Suprapubic skin (tissue), 4 donors: ENCODE results near the gene HSPD1. TPM values are rescaled to one million over a fixed set of nuclear protein-coding genes. Genes with fewer than 3 reads are reported as not detected.
"Not testable (repeated sequence)": the region's sequence is repeated elsewhere in the genome, so short reads cannot be mapped to it uniquely, and the experiment has no call there.

Source experiments
- DNase-seq, 2 donors: peaks; one replicate each; pipeline ENCODE4 v3.0.0-alpha.2; 2019; ENCODE audit warnings: low spot score in 2 of 2
- H3K27ac ChIP-seq: fragments of 200-600 bp; sonication (generic); one replicate; pipeline ENCODE4 v1.5.1; 2019
- H3K27me3 ChIP-seq: fragments of 200-600 bp; sonication (generic); one replicate; pipeline ENCODE4 v1.5.1; 2019
- H3K36me3 ChIP-seq: fragments of 200-600 bp; sonication (generic); one replicate; pipeline ENCODE4 v1.5.1; 2019
- H3K4me1 ChIP-seq: fragments of 200-600 bp; sonication (generic); one replicate; pipeline ENCODE4 v1.5.1; 2019
- H3K4me3 ChIP-seq: fragments of 200-600 bp; sonication (generic); one replicate; pipeline ENCODE4 v1.5.1; 2019; ENCODE audit warnings: mild to moderate bottlenecking
- H3K9me3 ChIP-seq: fragments of 200-600 bp; sonication (generic); one replicate; pipeline ENCODE4 v1.5.1; 2019
- EP300 ChIP-seq: sonication (generic); formaldehyde crosslinking; IDR thresholded peaks from one replicate; pipeline ENCODE4 v1.6.1; 2017; ENCODE audit warnings: antibody characterized with exemption
- POLR2A ChIP-seq, 2 donors: fragments of 450-650 bp; IDR thresholded peaks; one replicate each; pipeline ENCODE4 v1.6.1; 2017; ENCODE audit warnings: antibody characterized with exemption in 2 of 2, mild to moderate bottlenecking in 2 of 2, moderate library complexity in 2 of 2
- POLR2AphosphoS5 ChIP-seq, 3 donors: sonication (generic); formaldehyde crosslinking; IDR thresholded peaks; one replicate each; pipeline ENCODE4 v1.6.1; 2017; ENCODE audit warnings: antibody characterized with exemption in 3 of 3
- WGBS: methylation state at CpG from one replicate; pipeline ENCODE4 v1.1.5; 2018; 5-methylcytosine and 5-hydroxymethylcytosine counted together
- total RNA-seq, 4 donors: library from RNA; depleted of rRNA; stranded (reverse); fragments of >200 nt; gene quantifications; one replicate each; pipeline ENCODE4 v1.1.0, GENCODE V29; 2016
- TF ChIP-seq, protein P1 (sequence below), 2 donors: fragments of 200-600 bp in 1 of 2; fragments of 450-650 bp in 1 of 2; sonication (generic) in 1 of 2; IDR thresholded peaks; one replicate each; pipeline ENCODE4 v1.5.1; 2016 to 2019; ENCODE audit warnings: antibody characterized with exemption in 2 of 2, mild to moderate bottlenecking in 1 of 2, moderate library complexity in 1 of 2

Gene HSPD1
- total RNA-seq, 4 donors from 2014 or later = 86.9 to 148 (median 112) TPM

DNA sequence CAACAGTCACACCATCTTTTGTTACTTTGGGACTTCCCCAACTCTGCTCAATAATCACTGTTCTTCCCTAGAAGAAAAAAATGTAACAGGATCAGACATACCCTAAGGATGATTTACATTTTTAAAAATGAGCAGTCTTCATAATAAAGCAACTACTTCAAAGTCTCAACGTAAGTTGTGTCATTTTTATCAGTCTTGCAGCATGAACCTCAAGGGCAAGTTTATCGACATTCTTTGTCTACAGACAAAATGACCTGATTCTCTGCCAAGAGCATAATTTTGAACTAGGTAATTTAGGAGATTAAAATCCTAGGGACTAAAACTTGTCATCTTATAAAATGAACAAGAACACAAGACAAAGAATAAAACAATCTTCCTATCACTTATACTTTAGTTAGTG lies 2.3 kb downstream of the HSPD1 start:
- Histone ChIP-seq H3K4me3 (no peak overlapping the region), H3K36me3 (peaks cover 45% of the 10 kb centered on the region), H3K9me3 (no peaks in the 10 kb centered on the region), H3K27ac (no peak overlapping the region), H3K4me1 (peaks cover 48% of the 10 kb centered on the region), H3K27me3 (no peaks in the 10 kb centered on the region)
- DNase-seq = no peak
- whole genome bisulfite sequencing = 39% methylated on average over 2 of the region's 2 CpGs
- TF ChIP-seq EP300 (no peak), POLR2AphosphoS5 (IDR thresholded peaks at IDR 0.05) (no peak), POLR2A (IDR thresholded peaks at IDR 0.05) (no peak)
- TF ChIP-seq, protein P1, sequence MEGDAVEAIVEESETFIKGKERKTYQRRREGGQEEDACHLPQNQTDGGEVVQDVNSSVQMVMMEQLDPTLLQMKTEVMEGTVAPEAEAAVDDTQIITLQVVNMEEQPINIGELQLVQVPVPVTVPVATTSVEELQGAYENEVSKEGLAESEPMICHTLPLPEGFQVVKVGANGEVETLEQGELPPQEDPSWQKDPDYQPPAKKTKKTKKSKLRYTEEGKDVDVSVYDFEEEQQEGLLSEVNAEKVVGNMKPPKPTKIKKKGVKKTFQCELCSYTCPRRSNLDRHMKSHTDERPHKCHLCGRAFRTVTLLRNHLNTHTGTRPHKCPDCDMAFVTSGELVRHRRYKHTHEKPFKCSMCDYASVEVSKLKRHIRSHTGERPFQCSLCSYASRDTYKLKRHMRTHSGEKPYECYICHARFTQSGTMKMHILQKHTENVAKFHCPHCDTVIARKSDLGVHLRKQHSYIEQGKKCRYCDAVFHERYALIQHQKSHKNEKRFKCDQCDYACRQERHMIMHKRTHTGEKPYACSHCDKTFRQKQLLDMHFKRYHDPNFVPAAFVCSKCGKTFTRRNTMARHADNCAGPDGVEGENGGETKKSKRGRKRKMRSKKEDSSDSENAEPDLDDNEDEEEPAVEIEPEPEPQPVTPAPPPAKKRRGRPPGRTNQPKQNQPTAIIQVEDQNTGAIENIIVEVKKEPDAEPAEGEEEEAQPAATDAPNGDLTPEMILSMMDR (IDR thresholded peaks at IDR 0.05) = no peak

DNA sequence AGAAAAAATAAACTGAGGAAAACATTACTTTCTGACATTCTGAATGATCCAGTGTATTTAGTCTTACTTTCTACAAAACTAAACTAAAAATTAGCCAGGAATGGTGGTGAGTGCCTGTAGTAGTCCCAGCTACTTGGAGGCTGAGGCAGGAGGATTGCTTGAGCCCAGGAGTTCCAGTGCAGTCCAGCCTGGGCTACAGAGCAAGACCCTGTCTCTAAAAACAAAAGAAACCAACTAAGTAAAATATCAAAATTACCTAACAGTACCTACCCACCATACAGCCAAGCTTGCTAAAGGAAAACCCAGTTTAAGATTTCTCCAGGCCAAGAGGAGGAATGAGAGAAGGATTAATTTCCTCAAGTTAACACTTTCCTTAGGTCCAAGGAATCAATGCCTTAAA lies 2.9 kb downstream of the HSPD1 start:
- H3K27me3 ChIP-seq = no peaks in the 10 kb centered on the region
- no peak overlapping the region for H3K4me3 ChIP-seq
- no peak for DNase-seq
- H3K36me3 ChIP-seq = peaks cover 52% of the 10 kb centered on the region
- H3K4me1 ChIP-seq = peaks cover 41% of the 10 kb centered on the region
- H3K27ac ChIP-seq = no peak overlapping the region
- H3K9me3 ChIP-seq = no peaks in the 10 kb centered on the region
- TF ChIP-seq POLR2A (IDR thresholded peaks at IDR 0.05) (no peak), POLR2AphosphoS5 (IDR thresholded peaks at IDR 0.05) (no peak), EP300 (no peak)
- TF ChIP-seq, protein P1 (IDR thresholded peaks at IDR 0.05) = no peak

DNA sequence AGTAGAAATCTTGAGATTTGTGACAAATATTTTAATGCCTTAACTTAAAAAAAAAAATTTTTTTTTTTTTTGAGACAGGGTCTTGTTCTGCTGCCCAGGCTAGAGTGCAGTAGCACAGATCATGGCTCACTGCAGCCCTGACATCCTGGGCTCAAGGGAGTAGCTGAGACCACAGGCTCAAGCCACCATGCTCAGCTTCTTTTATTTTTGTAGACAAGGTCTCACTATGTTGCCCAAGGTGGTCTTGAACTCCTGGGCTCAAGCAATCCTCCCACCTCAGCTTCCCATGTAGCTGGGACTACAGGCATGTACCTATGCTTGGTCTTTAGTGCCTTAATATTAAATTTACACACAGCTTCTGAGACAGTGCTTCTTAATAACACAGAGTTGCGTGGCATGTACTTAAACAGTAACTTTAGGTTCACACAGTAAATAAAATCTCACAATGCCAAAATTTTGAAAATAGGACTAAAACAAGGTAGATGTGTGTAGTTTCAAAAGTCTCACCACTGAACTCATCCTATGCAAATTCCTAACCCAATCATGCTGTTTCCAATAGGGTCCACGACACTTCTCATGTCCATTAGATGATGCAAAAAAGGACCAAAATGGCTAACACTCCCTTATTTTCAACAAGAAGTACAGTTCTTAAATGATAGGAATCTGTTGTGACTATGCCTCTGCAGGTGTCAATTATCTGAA lies 4.1 kb downstream of the HSPD1 start:
- H3K4me3 ChIP-seq = no peak overlapping the region
- H3K27me3 ChIP-seq = no peaks in the 10 kb centered on the region
- no peak overlapping the region for H3K27ac ChIP-seq
- 91% methylated on average over 2 of the region's 2 CpGs for WGBS
- DNase-seq = no peak
- no peaks in the 10 kb centered on the region for H3K9me3 ChIP-seq
- peaks cover 33% of the 10 kb centered on the region for H3K4me1 ChIP-seq
- peaks cover 63% of the 10 kb centered on the region for H3K36me3 ChIP-seq
- TF ChIP-seq POLR2AphosphoS5 (IDR thresholded peaks at IDR 0.05) (no peak), EP300 (no peak)
- TF ChIP-seq, protein P1 (IDR thresholded peaks at IDR 0.05) = no peak

DNA sequence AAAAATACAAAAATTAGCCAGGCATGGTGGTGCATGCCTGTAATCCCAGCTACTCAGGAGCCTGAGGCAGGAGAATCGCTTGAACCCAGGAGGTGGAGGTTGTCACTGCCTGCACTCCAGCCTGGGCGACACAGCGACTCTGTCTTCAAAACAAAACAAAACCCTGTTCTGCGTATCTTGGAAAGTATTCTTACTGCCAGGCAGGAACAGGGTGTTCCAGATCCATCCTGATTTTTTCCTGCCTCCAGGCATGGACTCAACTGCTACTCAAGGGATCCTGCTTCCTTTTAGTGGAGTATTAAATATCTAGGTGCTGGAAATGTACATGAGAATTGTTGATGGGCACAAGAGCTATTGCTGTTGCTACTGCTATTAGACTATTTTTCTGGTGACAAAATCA lies 12.3 kb downstream of the HSPD1 start:
- WGBS = 71% methylated on average over 4 of the region's 4 CpGs
- peaks cover 82% of the 10 kb centered on the region for H3K36me3 ChIP-seq
- H3K27me3 ChIP-seq = no peaks in the 10 kb centered on the region
- no peaks in the 10 kb centered on the region for H3K4me1 ChIP-seq
- TF ChIP-seq POLR2AphosphoS5 (IDR thresholded peaks at IDR 0.05) (no peak), EP300 (no peak), POLR2A (IDR thresholded peaks at IDR 0.05) (no peak)
- TF ChIP-seq, protein P1 (IDR thresholded peaks at IDR 0.05) = no peak
- DNase-seq = no peak
- peaks cover 15% of the 10 kb centered on the region for H3K9me3 ChIP-seq
- no peak overlapping the region for H3K27ac ChIP-seq
- H3K4me3 ChIP-seq = no peak overlapping the region

DNA sequence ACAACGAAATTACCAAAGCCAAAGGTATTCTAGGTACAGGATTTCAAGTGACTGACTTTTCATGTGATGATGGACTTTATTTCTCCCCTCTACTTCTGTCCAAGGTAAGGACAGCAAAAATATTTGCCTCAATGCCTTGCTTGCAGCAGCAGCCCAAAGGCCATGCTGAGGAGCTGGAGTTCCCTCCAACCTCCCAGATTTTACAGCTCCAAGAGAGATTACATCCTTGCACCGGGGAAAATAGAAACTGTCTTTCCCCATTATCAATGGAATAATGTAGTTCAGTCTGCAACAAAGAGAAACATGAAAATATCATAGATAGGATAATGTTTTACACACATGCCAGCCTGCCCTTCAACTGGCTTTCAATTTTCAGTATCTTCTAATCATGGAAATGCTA lies 13.5 kb downstream of the HSPD1 start:
- H3K36me3 ChIP-seq = peaks cover 72% of the 10 kb centered on the region
- H3K27me3 ChIP-seq = no peaks in the 10 kb centered on the region
- no peak overlapping the region for H3K4me3 ChIP-seq
- TF ChIP-seq EP300 (no peak), POLR2A (IDR thresholded peaks at IDR 0.05) (no peak), POLR2AphosphoS5 (IDR thresholded peaks at IDR 0.05) (no peak)
- TF ChIP-seq, protein P1 (IDR thresholded peaks at IDR 0.05) = no peak
- H3K4me1 ChIP-seq = no peaks in the 10 kb centered on the region
- no peak for DNase-seq
- H3K27ac ChIP-seq = no peak overlapping the region
- peaks cover 17% of the 10 kb centered on the region for H3K9me3 ChIP-seq
- 90% methylated on average over 2 of the region's 2 CpGs for WGBS

DNA sequence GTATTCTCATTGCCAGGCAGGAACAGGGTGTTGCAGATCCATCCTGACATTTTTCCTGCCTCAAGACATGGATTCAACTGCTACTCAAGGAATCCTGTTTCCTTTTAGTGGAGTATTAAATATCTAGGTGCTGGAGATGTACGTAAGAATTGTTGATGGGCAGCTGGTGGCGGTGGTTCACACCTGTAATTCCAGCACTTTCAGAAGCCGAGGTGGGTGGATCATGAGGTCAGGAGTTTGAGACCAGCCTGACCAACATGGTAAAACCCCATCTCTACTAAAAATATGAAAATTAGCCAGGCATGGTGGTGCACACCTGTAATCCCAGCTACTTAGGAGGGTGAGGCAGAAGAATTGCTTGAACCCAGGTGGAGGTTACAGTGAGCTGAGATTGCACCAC lies 15.4 kb downstream of the HSPD1 start:
- not testable (repeated sequence) for H3K4me1 ChIP-seq, H3K27ac ChIP-seq, H3K4me3 ChIP-seq, DNase-seq, H3K27me3 ChIP-seq
- Histone ChIP-seq H3K36me3 (peaks cover 65% of the 10 kb centered on the region), H3K9me3 (peaks cover 17% of the 10 kb centered on the region)
- 93% methylated on average over 3 of the region's 3 CpGs for WGBS
